Measurements from ENCODE around the gene TMEM38A. TPM values are rescaled to one million over a fixed set of nuclear protein-coding genes. Genes with fewer than 3 reads are reported as not detected.

Gene TMEM38A
- total and polyA plus RNA-seq, 9 donors: 0.83 to 7.5 (median 3.1) TPM

GRCh38 chr19:16620584-16620983 lies 40.4 kb upstream of the TMEM38A start:
- intact Hi-C loops (cut with DNase I): loop anchor here in 1 of 4 donors (5.0 kb wide), 1 partner anchor 33 kb away; no protein-coding TSS in a partner anchor
- no peak for TF ChIP-seq EP300 (IDR thresholded peaks at IDR 0.05)
- TF ChIP-seq POLR2A (IDR thresholded peaks at IDR 0.05): no peak
- no peak for TF ChIP-seq CTCF (IDR thresholded peaks at IDR 0.05)
- DNase-seq: no peak
- Histone ChIP-seq H3K36me3 (no peaks in the 10 kb centered on the region), H3K9me3 (no peaks in the 10 kb centered on the region), H3K4me3 (no peak overlapping the region), H3K27ac (no peak overlapping the region), H3K27me3 (no peaks in the 10 kb centered on the region), H3K4me1 (ENCODE audit: insufficient read depth) (peaks cover 13% of the 10 kb centered on the region)
- 57 to 67% (median 59%) methylated on average over 3 of the region's 3 CpGs for WGBS, 3 donors

DNA sequence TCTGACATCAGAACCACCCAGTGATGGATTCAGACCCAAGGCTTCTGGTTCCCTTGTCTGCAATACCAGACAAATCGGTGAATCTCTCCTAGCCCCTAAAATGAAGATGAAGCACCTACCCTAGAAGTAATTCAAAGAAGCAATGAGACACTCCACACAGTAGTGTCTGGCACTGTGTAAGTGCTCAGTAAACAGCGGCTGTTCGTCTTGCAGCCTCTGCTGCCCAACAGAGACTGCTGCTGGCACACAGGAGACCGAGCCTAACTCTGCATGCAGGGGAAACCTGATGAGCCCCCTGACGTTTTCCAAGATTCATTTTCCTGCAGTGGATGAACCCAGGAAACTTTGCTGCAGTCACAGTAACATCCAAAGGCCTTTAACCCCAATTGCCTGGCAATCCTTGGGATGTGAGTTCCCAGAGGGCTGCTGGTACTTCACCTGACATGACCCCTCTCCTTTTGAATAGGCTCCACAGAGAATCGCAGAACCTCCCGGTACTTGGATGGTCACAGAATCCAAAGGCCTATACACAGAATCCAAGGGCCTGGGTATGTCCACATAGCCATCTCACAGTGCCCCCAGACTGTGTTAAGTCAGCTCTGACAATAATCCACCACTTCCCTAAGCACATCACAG lies 39.7 kb upstream of the TMEM38A start:
- Histone ChIP-seq H3K4me3 (no peak overlapping the region), H3K27ac (no peak overlapping the region), H3K9me3 (no peaks in the 10 kb centered on the region), H3K27me3 (no peaks in the 10 kb centered on the region), H3K36me3 (no peaks in the 10 kb centered on the region), H3K4me1 (ENCODE audit: insufficient read depth) (peaks cover 14% of the 10 kb centered on the region)
- intact Hi-C loops (cut with DNase I): loop anchor here in 1 of 4 donors (5.0 kb wide), 1 partner anchor 34 kb away; no protein-coding TSS in a partner anchor
- DNase-seq: no peak
- no peak for TF ChIP-seq CTCF (IDR thresholded peaks at IDR 0.05)
- no peak for TF ChIP-seq POLR2A (IDR thresholded peaks at IDR 0.05)
- no peak for TF ChIP-seq EP300 (IDR thresholded peaks at IDR 0.05)
- WGBS, 3 donors: 73 to 81% (median 79%) methylated on average over 7 of the region's 7 CpGs

GRCh38 chr19:16623066-16623465 lies 37.9 kb upstream of the TMEM38A start:
- no peaks in the 10 kb centered on the region for H3K27me3 ChIP-seq
- no peak overlapping the region for H3K27ac ChIP-seq
- H3K4me1 ChIP-seq (ENCODE audit: insufficient read depth): peaks cover 14% of the 10 kb centered on the region
- no peak for DNase-seq
- 84 to 93% (median 91%) methylated on average over 2 of the region's 2 CpGs for WGBS, 3 donors
- no peaks in the 10 kb centered on the region for H3K9me3 ChIP-seq
- no peak overlapping the region for H3K4me3 ChIP-seq
- no peak for TF ChIP-seq CTCF (IDR thresholded peaks at IDR 0.05)
- TF ChIP-seq EP300 (IDR thresholded peaks at IDR 0.05): no peak
- no peak for TF ChIP-seq POLR2A (IDR thresholded peaks at IDR 0.05)
- intact Hi-C loops (cut with DNase I): loop anchor here in 1 of 4 donors (5.0 kb wide), 1 partner anchor 36 kb away; no protein-coding TSS in a partner anchor
- no peaks in the 10 kb centered on the region for H3K36me3 ChIP-seq

- peaks cover 12% of the 10 kb centered on the region for H3K4me1 ChIP-seq (ENCODE audit: insufficient read depth)
Measured at GRCh38 chr19:16623576-16623975, 37.4 kb upstream of the TMEM38A start.

More at GRCh38 chr19:16623576-16623975, 37.4 kb upstream of the TMEM38A start:
- intact Hi-C loops (cut with DNase I): loop anchor here in 1 of 4 donors (5.0 kb wide), 1 partner anchor 36 kb away; no protein-coding TSS in a partner anchor
- H3K4me3 ChIP-seq: no peak overlapping the region
- no peaks in the 10 kb centered on the region for H3K9me3 ChIP-seq
- H3K27ac ChIP-seq: no peak overlapping the region
- no peaks in the 10 kb centered on the region for H3K36me3 ChIP-seq
- no peak for DNase-seq
- no peaks in the 10 kb centered on the region for H3K27me3 ChIP-seq
- no peak for TF ChIP-seq CTCF (IDR thresholded peaks at IDR 0.05)
- no peak for TF ChIP-seq POLR2A (IDR thresholded peaks at IDR 0.05)
- TF ChIP-seq EP300 (IDR thresholded peaks at IDR 0.05): no peak
- 72 to 76% (median 75%) methylated on average over 6 of the region's 6 CpGs for WGBS, 3 donors

All from ovary (tissue), 9 donors.